Fibroblast of the conjunctiva (primary cell): ENCODE measurements around the gene FADD.
A peak's percentile ranks its signal among the peaks of the same experiment; 100 is the strongest.

ENCODE experiments used
- DNase-seq: peaks from one replicate; pipeline ENCODE4 v3.0.0-alpha.2; 2010; ENCODE audit warnings: low read depth

Gene FADD

GRCh38 chr11:70233962-70234361 lies 30.9 kb downstream of the FADD start:
- DNase-seq, result no peak

GRCh38 chr11:70240337-70240736 lies 37.2 kb downstream of the FADD start:
- DNase-seq, result no peak

GRCh38 chr11:70241709-70242108 lies 38.6 kb downstream of the FADD start:
- DNase-seq, result no peak

DNA sequence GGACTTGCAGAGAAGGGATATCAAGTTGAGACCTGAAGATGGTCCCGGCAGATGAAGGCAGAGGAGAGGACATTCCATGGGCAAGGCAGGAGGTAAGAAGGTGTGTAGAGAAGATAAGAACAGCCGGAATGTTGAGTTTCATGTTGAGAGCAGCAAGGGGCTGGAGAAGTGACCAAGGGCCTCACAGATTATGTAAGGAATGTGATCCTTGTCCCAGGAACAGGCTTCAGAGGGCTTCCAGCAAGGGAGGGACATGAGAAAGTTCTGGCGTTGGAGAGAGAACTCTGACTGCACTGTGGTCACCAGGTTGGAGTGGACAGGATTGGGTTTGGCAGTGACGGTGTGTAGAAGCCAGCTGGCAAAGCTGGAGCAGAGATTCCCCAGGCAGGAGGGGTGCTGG lies 39.8 kb downstream of the FADD start:
- no peak for DNase-seq

- no peak for DNase-seq
Observed at GRCh38 chr11:70243912-70244652, 41.0 kb downstream of the FADD start.

DNA sequence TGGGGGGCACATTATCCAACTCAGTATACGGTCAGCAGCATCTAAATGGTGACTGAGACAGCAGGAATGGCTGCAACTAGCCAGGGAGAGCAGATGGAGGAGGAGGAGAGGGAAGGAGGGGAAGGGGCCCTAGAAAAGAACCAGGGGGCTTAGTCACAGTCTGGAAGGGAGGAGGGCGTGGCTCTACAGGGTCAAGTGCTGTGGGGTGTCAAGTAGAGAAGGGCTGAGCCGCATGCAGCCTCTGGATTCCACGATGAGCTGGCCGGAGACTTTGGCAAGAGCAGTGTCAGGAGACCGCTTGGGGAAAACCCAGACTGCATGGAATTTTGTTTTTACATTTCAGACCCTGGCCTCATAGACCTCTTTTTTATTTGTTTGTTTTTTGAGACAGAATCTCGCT lies 41.6 kb downstream of the FADD start:
- DNase-seq, result peak; percentile 35

DNA sequence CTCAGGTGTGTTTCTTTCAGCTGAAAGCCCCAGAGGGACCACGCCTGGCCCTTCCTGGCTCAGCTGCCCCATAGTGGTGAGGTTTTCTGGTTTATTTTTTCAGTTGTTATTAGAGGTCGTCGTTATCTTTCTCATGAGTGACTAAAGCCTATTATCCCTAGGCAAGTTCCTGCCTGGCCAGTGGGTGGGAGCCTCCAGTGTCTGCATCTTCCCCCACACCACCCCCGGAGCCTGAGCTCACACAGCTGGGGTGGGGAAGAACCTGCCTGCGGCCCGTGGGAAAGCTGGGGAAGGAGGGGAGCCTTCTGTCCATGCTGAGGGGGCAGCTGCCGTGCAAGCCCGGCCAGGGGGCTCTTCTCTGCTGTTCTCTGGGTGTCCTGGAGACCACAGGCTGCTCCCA lies 43.1 kb downstream of the FADD start:
- no peak for DNase-seq

DNA sequence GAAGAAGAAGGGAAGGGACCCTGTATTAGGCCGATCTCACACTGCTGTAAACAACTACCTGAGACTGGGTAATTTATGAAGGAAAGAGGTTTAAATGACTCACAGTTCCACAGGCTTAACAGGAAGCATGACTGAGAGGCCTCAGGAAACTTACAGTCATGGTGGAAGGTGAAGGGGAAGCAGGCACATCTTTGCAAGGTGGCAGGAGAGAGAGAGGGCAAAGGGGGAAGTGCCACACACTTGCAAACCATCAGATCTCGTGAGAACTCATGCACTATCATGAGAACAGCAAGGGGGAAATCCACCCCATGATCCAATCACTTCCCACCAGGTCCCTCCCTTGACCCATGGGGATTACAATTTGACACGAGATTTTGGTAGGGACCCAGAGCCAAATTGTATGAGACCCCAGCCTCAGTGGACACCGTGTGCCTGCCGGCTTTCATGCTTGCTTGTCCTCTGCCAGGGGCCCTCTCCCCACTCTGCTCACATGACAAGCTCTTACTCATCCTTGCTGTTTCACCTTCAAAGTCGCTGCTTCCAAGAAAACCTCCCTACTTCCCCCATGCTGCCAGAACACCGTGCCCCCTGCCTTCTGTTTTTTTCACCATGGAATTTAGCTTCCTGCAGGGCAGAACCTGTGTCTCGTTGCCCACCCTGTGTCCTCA lies 44.1 kb downstream of the FADD start:
- no peak for DNase-seq

- DNase-seq, result no peak
Observed at GRCh38 chr11:70247710-70248072, 44.6 kb downstream of the FADD start.

DNA sequence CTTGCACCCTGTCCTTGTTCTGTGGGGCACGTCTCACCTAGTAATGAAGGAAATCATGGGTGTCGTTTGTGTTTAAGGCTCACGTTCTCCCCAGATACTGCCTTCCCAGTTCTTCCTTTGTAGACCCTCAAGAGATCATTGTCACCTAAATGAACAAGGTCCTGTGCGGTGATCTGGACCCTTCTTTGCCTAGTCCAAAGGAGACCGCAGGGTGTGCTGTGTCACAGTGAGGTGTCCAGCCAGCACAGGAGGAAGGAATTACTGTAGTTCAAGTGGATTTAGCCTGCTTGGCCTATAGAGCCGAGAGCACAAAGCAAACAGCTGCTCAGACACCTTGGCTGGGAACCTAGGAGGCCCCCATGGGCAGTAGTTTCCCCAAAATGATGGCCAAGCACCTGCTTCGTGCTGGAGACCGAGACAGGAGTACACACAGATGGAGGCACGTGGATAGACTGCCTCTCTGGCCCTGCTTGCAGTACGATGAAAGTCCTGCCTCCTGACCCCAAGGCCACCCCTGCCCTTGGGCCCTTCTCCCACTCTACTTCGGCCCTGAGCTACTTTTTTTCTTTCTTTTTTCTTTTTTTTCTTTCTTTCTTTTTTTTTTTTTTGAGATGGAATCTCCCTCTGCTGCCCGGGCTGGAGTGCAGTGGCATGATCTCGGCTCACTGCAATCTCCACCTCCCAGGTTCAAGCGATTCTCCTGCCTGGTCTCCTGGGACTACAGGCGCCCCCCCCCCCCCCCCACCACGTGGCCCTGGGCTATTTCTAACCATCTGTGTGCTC lies 48.0 kb downstream of the FADD start:
- no peak for DNase-seq

- no peak for DNase-seq
Observed at GRCh38 chr11:70251659-70252321, 48.7 kb downstream of the FADD start.

GRCh38 chr11:70252844-70253243 lies 49.7 kb downstream of the FADD start:
- no peak for DNase-seq

DNA sequence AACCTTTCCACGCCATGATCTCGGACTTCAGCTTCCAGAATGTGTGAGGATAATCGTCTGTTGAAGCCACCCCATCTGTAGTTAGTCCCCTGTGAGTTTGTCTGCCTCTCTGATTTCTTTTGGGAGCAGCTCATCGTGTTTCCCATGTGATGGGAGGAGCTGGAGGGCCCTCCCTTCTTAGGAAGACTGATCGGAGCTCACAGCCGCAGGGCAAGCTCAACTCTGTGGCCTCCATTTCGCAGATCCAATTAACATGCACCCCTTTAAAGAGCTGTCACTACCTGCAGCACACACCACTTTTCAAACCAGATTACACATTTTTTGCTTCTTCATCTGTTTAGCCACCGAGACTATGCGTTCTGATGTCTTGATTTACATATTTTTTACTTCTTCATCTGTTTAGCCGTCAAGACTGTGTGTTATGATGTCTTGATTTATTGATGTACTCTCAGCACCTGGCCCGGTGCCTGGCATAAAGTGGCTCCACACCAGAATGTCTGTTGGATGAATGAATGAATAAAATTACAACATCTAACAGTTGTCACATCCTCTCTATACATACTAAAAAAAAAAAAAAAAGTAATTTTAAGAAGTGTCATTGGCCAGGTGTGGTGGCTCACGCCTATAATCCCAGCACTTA lies 52.5 kb downstream of the FADD start:
- no peak for DNase-seq
